ENCODE measurements around the gene FGA. TPM values are rescaled to one million over a fixed set of nuclear protein-coding genes. Genes with fewer than 3 reads are reported as not detected.

The FGA gene
- total RNA-seq, 1 experiment from 2014 or later: not detected

DNA sequence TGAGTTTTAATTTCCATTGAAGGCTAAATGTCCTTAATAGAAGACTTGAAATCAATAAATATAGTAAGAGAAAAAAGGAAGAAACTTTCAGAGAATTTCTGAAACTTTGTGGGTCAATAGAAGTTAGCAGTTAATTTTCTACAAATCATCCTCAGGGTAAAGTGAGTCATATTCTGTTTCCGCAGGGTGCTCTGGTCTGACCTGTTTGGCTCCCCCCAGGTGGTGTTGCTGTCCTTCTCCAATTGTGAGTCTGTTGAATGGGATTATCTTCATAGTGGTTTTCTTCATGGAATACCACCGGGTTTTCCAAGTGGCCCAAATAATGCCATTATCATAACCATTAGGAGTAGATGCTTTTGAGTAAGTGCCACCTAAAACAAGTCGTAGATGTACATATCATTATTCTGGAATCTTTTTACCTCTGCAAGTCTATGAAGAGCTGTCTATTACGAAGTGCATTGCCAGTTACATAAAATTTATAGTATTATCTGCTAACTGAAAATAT lies 14.2 kb upstream of the FGA start:
- Histone ChIP-seq H3K36me3 (ENCODE audit: insufficient read depth, low read length, poor library complexity, severe bottlenecking) (no peaks in the 10 kb centered on the region), H3K27me3 (replicated peaks; ENCODE audit: insufficient read depth, low read depth, low read length, poor library complexity) (peaks cover 12% of the 10 kb centered on the region), H3K4me3 (ENCODE audit: low read depth, low read length, poor library complexity, severe bottlenecking) (no peak overlapping the region), H3K27ac (ENCODE audit: low read depth, low read length, poor library complexity, severe bottlenecking) (no peak overlapping the region), H3K4me1 (ENCODE audit: insufficient read depth, low read length, poor library complexity, severe bottlenecking) (no peaks in the 10 kb centered on the region), H3K9me3 (ENCODE audit: low read depth, low read length, poor library complexity, severe bottlenecking) (no peaks in the 10 kb centered on the region)
- BruUV-seq (replicated peaks): no TSS peak
- intact Hi-C loops (cut with micrococcal nuclease; ENCODE audit: unreplicated experiment): no loop called here
- POLR2A ChIA-PET (ENCODE audit: low non-redundant PET): no interaction called here
- no peak for TF ChIP-seq CTCF (conservative IDR thresholded peaks at IDR 0.05; ENCODE audit: low read depth, low read length)
- CTCF ChIA-PET: no interaction called here
- DNase-seq (ENCODE audit: low spot score): no peak

GRCh38 chr4:154603033-154603943 lies 12.7 kb upstream of the FGA start:
- BruUV-seq (replicated peaks): no TSS peak
- TF ChIP-seq CTCF (conservative IDR thresholded peaks at IDR 0.05; ENCODE audit: low read depth, low read length) (no peak), EZH2 (IDR thresholded peaks at IDR 0.05; ENCODE audit: borderline replicate concordance, low read depth, low read length, poor library complexity, severe bottlenecking) (no peak)
- H3K9me3 ChIP-seq (ENCODE audit: low read depth, low read length, poor library complexity, severe bottlenecking): no peaks in the 10 kb centered on the region
- H3K27me3 ChIP-seq (replicated peaks; ENCODE audit: insufficient read depth, low read depth, low read length, poor library complexity): peaks cover 6% of the 10 kb centered on the region
- intact Hi-C loops (cut with micrococcal nuclease; ENCODE audit: unreplicated experiment): no loop called here
- no peaks in the 10 kb centered on the region for H3K4me1 ChIP-seq (ENCODE audit: insufficient read depth, low read length, poor library complexity, severe bottlenecking)
- no peaks in the 10 kb centered on the region for H3K36me3 ChIP-seq (ENCODE audit: insufficient read depth, low read length, poor library complexity, severe bottlenecking)
- CTCF ChIA-PET: interaction anchor here (0.7 kb wide), 2 partner anchors 16 to 835 kb away, joined by 3 read pairs; no protein-coding TSS in a partner anchor
- no peak for DNase-seq (ENCODE audit: low spot score)
- H3K27ac ChIP-seq (ENCODE audit: low read depth, low read length, poor library complexity, severe bottlenecking): no peak overlapping the region
- POLR2A ChIA-PET (ENCODE audit: low non-redundant PET): no interaction called here
- no peak overlapping the region for H3K4me3 ChIP-seq (ENCODE audit: low read depth, low read length, poor library complexity, severe bottlenecking)

DNA sequence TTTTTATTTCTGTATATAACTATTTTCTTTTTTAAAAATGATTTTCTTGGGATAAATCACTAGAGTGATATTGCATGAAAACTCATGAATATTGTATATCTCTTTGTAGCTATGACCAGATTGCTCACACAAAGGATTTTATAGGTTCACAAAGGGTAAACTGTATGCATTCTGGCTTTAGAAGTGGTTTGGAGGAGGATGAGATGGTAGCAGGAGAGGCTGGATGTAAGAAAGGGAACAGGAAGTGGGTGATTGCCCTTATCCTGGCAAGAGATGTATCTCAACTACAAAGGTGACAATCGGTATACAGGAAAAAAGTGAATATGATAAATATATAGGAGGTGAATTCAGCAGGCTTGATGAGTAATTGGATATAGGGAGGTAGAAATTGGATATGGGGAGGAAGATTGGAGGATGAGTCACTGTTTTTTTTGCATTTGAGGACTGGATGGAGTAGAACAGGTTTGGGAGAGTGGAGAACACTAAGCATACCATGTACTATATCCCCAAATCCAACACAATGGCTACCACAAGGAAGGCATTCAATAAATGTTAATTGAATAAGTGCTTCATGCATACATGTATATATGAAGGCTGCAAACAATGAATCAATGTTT lies 12.0 kb upstream of the FGA start:
- Histone ChIP-seq H3K36me3 (ENCODE audit: insufficient read depth, low read length, poor library complexity, severe bottlenecking) (no peaks in the 10 kb centered on the region), H3K9me3 (ENCODE audit: low read depth, low read length, poor library complexity, severe bottlenecking) (no peaks in the 10 kb centered on the region), H3K4me1 (ENCODE audit: insufficient read depth, low read length, poor library complexity, severe bottlenecking) (no peaks in the 10 kb centered on the region), H3K4me3 (ENCODE audit: low read depth, low read length, poor library complexity, severe bottlenecking) (no peak overlapping the region), H3K27ac (ENCODE audit: low read depth, low read length, poor library complexity, severe bottlenecking) (no peak overlapping the region), H3K27me3 (replicated peaks; ENCODE audit: insufficient read depth, low read depth, low read length, poor library complexity) (no peaks in the 10 kb centered on the region)
- DNase-seq (ENCODE audit: low spot score): no peak
- intact Hi-C loops (cut with micrococcal nuclease; ENCODE audit: unreplicated experiment): no loop called here
- BruUV-seq (replicated peaks): no TSS peak
- TF ChIP-seq EZH2 (IDR thresholded peaks at IDR 0.05; ENCODE audit: borderline replicate concordance, low read depth, low read length, poor library complexity, severe bottlenecking): no peak
- no peak for TF ChIP-seq CTCF (conservative IDR thresholded peaks at IDR 0.05; ENCODE audit: low read depth, low read length)
- CTCF ChIA-PET: no interaction called here
- POLR2A ChIA-PET (ENCODE audit: low non-redundant PET): no interaction called here

Measured in A673 (cell line).